Measurements from ENCODE around the gene MMP14.

MMP14 gene

GRCh38 chr14:22885975-22886374 is 49.6 kb downstream of the MMP14 start:
- DNase-seq = no peak

- peak; percentile 61 for DNase-seq
Observed at GRCh38 chr14:22886500-22887259, 50.3 kb downstream of the MMP14 start.

DNA sequence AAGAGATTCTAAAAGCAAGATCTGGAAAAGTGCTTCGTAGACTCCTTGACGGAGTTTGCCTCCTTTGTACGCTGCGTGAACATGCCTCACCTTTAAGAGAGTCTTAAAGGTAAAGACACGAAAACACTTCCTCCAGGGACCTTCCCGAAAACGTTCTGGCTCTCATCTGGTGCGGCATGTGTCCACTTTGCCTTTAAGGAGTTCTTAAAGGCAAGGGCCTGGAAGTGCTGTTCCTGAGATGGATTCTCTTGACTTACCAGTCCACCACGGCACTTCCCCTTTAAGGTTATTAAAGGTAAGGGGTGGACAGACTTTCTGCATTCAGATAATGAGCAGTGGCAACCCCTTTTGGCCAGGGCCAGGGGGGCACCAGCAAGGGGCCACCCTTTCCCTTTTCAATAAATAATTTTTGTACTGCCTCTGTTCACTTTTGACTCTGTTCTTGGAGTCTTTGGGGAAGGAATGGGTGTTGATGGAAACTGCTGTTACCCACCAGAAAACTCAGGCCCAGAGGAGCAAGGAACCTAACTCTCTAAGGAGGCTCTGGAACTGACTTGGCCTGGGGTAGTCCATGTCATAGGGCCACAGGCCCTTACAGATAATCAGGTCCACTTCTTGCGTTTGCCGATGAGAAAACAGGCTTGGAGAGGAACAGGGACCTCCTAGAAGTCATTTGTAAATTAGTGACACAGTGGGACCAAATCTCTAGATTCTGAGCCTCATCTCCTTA is 51.0 kb downstream of the MMP14 start:
- DNase-seq = peak; percentile 77

DNA sequence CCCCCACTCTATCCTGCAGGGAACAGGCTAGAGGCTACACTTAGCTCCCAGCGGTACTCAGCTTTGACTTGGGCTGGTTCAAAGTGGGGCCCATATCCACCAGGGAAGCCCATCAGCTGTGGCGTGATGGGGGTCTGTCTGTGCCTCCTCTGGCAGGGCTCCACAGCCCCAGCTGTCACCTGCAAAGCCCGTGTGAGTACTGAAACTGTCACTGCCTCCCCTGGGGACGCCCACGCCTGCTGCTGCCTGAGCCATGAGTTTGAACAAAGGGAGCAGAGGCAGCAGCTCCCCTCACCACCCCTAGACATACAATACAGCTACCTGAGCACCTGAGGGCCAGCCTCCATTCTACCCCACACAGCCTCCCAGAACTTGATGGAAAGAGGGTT is 51.6 kb downstream of the MMP14 start:
- no peak for DNase-seq

GRCh38 chr14:22888662-22889061 is 52.3 kb downstream of the MMP14 start:
- DNase-seq = no peak

DNA sequence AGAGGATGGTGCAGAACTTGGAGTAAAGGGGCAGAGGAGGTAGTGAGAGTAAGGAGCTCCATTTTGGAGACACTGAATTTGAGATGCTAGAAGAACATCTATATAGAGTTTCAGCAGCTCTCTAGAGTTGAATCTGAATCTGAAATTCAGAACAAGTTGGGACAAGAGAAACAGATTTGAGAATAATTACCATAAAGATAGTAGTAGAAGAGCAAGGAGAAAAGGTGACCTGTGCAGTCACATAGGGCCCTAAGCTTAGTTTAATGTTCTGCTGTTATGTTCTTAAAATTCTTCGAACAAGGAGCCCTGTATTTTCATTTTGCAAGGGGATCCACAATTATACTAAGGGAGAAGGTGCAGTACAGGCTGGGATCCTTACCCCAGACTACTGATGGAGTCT is 54.0 kb downstream of the MMP14 start:
- no peak for DNase-seq

DNA sequence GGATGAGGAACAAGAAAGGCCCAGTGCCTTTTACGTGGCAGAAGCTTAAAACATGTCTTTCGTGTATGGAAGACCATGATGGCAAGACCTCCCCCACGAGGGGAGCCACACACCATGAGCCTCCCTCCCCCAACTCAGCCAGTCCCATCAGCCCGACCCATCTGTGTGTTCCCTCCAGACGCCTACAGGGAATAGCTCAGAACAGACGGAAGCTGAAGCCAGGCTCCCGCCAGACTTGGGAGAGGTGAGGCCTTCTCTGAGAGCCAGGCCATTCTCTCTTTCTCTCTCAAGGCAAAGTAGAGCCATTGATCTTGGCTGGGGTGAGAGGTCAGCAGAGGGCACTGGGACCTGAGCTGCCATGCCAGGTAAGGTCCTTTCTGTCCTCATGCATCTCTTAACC is 56.1 kb downstream of the MMP14 start:
- no peak for DNase-seq

DNA sequence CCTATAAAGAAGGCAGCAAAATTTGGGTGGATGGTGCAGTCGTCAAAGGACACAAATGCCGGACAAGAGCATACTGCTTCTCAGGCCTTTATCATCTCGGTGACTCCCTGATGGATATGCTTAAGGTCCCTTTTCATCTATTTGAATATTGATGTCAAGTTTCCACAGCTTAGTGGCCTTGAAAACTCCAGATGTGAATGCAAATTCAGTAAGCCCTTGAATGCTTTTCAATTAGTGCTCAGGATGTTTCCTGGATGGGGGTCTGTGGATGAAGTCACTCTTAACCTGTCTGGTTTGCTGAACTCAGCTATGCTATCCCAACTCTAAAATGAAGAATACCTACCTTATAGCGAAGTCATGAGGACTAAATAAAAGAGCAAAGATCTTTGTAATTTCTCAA is 57.3 kb downstream of the MMP14 start:
- no peak for DNase-seq

- DNase-seq = no peak
Observed at GRCh38 chr14:22895402-22895801, 59.0 kb downstream of the MMP14 start.

- DNase-seq = no peak
Observed at GRCh38 chr14:22896356-22896755, 60.0 kb downstream of the MMP14 start.

GRCh38 chr14:22896760-22897159 is 60.4 kb downstream of the MMP14 start:
- no peak for DNase-seq

- no peak for DNase-seq
Observed at GRCh38 chr14:22897357-22897756, 61.0 kb downstream of the MMP14 start.

Data from fibroblast of skin of right biceps (primary cell).